ENCODE results near the gene ST8SIA5.

DNA sequence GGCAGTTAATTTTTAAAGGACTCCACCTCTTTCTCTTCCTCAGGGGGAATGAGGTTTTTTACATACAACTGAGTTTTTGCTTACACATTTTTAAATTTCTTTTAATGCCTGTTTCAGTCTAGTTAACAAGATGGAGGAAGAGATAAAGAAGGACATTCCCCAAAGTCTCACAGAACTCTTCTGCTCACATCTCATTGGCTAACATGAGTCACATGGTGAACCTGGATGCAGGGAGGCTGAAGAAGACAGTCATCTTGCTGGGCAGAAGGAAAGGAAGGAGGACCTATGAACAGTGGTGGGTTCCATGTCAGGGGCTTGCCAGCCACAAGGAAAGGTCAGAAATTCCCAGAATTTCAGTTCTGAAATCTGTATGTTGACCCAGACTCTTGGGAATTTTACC is 10.4 kb upstream of the ST8SIA5 start:
- TF ChIP-seq, protein P1, sequence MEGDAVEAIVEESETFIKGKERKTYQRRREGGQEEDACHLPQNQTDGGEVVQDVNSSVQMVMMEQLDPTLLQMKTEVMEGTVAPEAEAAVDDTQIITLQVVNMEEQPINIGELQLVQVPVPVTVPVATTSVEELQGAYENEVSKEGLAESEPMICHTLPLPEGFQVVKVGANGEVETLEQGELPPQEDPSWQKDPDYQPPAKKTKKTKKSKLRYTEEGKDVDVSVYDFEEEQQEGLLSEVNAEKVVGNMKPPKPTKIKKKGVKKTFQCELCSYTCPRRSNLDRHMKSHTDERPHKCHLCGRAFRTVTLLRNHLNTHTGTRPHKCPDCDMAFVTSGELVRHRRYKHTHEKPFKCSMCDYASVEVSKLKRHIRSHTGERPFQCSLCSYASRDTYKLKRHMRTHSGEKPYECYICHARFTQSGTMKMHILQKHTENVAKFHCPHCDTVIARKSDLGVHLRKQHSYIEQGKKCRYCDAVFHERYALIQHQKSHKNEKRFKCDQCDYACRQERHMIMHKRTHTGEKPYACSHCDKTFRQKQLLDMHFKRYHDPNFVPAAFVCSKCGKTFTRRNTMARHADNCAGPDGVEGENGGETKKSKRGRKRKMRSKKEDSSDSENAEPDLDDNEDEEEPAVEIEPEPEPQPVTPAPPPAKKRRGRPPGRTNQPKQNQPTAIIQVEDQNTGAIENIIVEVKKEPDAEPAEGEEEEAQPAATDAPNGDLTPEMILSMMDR (IDR thresholded peaks at IDR 0.05): no peak
- no peak for TF ChIP-seq POLR2A (IDR thresholded peaks at IDR 0.05)
